Breast epithelium (tissue), 4 donors: Measurements from ENCODE around the gene CRYGN. TPM values are rescaled to one million over a fixed set of nuclear protein-coding genes. Genes with fewer than 3 reads are reported as not detected.

Experiments
- DNase-seq, 2 donors: peaks; one replicate each; pipeline ENCODE4 v3.0.0-alpha.2; 2019; ENCODE audit warnings: low spot score in 2 of 2
- H3K27ac ChIP-seq, 2 donors: fragments of 200-600 bp; sonication (generic) in 1 of 2; one replicate each; pipeline ENCODE4 v1.5.1; 2016 to 2019; ENCODE audit warnings: mild to moderate bottlenecking in 1 of 2
- H3K27me3 ChIP-seq, 2 donors: fragments of 200-600 bp; sonication (generic) in 1 of 2; one replicate each; pipeline versions ENCODE4 v1.5.1 to v1.6.0; 2017 to 2019; ENCODE audit warnings: control low read depth in 1 of 2, mild to moderate bottlenecking in 1 of 2
- H3K36me3 ChIP-seq: fragments of 200-600 bp; one replicate; pipeline ENCODE4 v1.5.1; 2019
- H3K4me1 ChIP-seq, 2 donors: fragments of 200-600 bp; sonication (generic); one replicate each; pipeline ENCODE4 v1.5.1; 2016 to 2019; ENCODE audit warnings: control low read depth in 1 of 2
- H3K4me3 ChIP-seq, 3 donors: fragments of 200-600 bp; sonication (generic); 1 replicate in 2 of 3; 2 replicates in 1 of 3; pipeline ENCODE4 v1.5.1; 2016 to 2019; ENCODE audit warnings: mild to moderate bottlenecking in 3 of 3, moderate library complexity in 2 of 3
- H3K9me3 ChIP-seq, 2 donors: fragments of 200-600 bp; sonication (generic) in 1 of 2; one replicate each; pipeline ENCODE4 v1.5.1; 2016 to 2019; ENCODE audit warnings: control low read depth in 1 of 2
- CTCF ChIP-seq, 3 donors: fragments of 450-650 bp; IDR thresholded peaks; one replicate each; pipeline ENCODE4 v1.5.1; 2016 to 2017; ENCODE audit warnings: antibody characterized with exemption in 3 of 3, mild to moderate bottlenecking in 3 of 3, moderate library complexity in 3 of 3
- POLR2A ChIP-seq: fragments of 450-650 bp; IDR thresholded peaks from one replicate; pipeline ENCODE4 v1.6.1; 2016; ENCODE audit warnings: antibody characterized with exemption, mild to moderate bottlenecking, moderate library complexity
- POLR2AphosphoS5 ChIP-seq, 3 donors: sonication (generic); formaldehyde crosslinking; IDR thresholded peaks; one replicate each; pipeline ENCODE4 v1.6.1; 2017; ENCODE audit warnings: antibody characterized with exemption in 3 of 3
- intact Hi-C: fragments of 100-400 bp; cut with DNase I; formaldehyde crosslinking; loops from one replicate; pipeline ENCODE4 v1.15.1; 2023; ENCODE audit warnings: low total_unique reads
- total RNA-seq, 3 donors: library from RNA; depleted of rRNA; stranded (reverse); fragments of >200 nt; gene quantifications; one replicate each; pipeline ENCODE4 v1.1.0, GENCODE V29; 2016

The CRYGN gene
- total RNA-seq, 3 donors from 2014 or later, result 0.98 to 1.3 TPM; not detected in 1

GRCh38 chr7:151394076-151395035, 45.6 kb downstream of the CRYGN start:
- intact Hi-C loops, result no loop called here
- H3K4me3 ChIP-seq, result no peak overlapping the region

GRCh38 chr7:151393031-151393977, 46.6 kb downstream of the CRYGN start:
- intact Hi-C loops, result no loop called here

More at GRCh38 chr7:151394076-151395035, 45.6 kb downstream of the CRYGN start:
- no peaks in the 10 kb centered on the region for H3K9me3 ChIP-seq
- no peaks in the 10 kb centered on the region for H3K4me1 ChIP-seq
- no peaks in the 10 kb centered on the region for H3K36me3 ChIP-seq
- no peak for DNase-seq
- H3K27me3 ChIP-seq, result no peaks in the 10 kb centered on the region
- TF ChIP-seq CTCF (IDR thresholded peaks at IDR 0.05) (no peak), POLR2AphosphoS5 (IDR thresholded peaks at IDR 0.05) (no peak), POLR2A (no peak)
- no peak overlapping the region for H3K27ac ChIP-seq

GRCh38 chr7:151392426-151392825, 47.5 kb downstream of the CRYGN start:
- TF ChIP-seq POLR2A (no peak), CTCF (IDR thresholded peaks at IDR 0.05) (no peak), POLR2AphosphoS5 (IDR thresholded peaks at IDR 0.05) (no peak)
- no peaks in the 10 kb centered on the region for H3K36me3 ChIP-seq
- no peak for DNase-seq
- no peaks in the 10 kb centered on the region for H3K27me3 ChIP-seq
- peaks cover 0 to 4% of the 10 kb centered on the region in 2 donors for H3K4me1 ChIP-seq
- H3K9me3 ChIP-seq, result no peaks in the 10 kb centered on the region
- H3K27ac ChIP-seq, result no peak overlapping the region
- intact Hi-C loops, result no loop called here
- H3K4me3 ChIP-seq, result no peak overlapping the region

More at GRCh38 chr7:151393031-151393977, 46.6 kb downstream of the CRYGN start:
- no peaks in the 10 kb centered on the region for H3K36me3 ChIP-seq
- no peaks in the 10 kb centered on the region for H3K9me3 ChIP-seq
- H3K4me3 ChIP-seq, result no peak overlapping the region
- no peak overlapping the region for H3K27ac ChIP-seq
- no peaks in the 10 kb centered on the region for H3K27me3 ChIP-seq
- no peak for DNase-seq
- TF ChIP-seq POLR2AphosphoS5 (IDR thresholded peaks at IDR 0.05) (no peak), CTCF (IDR thresholded peaks at IDR 0.05) (no peak), POLR2A (no peak)
- H3K4me1 ChIP-seq, result no peaks in the 10 kb centered on the region

- Histone ChIP-seq H3K27me3 (no peaks in the 10 kb centered on the region), H3K36me3 (no peaks in the 10 kb centered on the region), H3K27ac (no peak overlapping the region), H3K9me3 (no peaks in the 10 kb centered on the region), H3K4me3 (no peak overlapping the region), H3K4me1 (peaks cover 0 to 8% of the 10 kb centered on the region in 2 donors)
- intact Hi-C loops, result no loop called here
- DNase-seq, result no peak
- TF ChIP-seq CTCF (IDR thresholded peaks at IDR 0.05) (no peak), POLR2AphosphoS5 (IDR thresholded peaks at IDR 0.05) (no peak), POLR2A (no peak)
Observed at GRCh38 chr7:151392002-151392401, 47.9 kb downstream of the CRYGN start.
